GM23248 (cell line): ENCODE data around the gene CLTRN. TPM values are rescaled to one million over a fixed set of nuclear protein-coding genes. Genes with fewer than 3 reads are reported as not detected.

Experiments used
- DNase-seq: peaks from one replicate; pipeline ENCODE4 v3.0.0-alpha.2; 2015
- H2AFZ ChIP-seq: fragments of 200-600 bp; sonication (generic); 2 replicates; pipeline ENCODE4 v1.6.1; 2016; ENCODE audit warnings: antibody characterized with exemption
- H3F3A ChIP-seq: fragments of 200-600 bp; sonication (generic); 2 replicates; pipeline ENCODE4 v1.6.1; 2016; ENCODE audit warnings: mild to moderate bottlenecking, antibody characterized with exemption, mixed run types; ENCODE audit not compliant: insufficient read depth
- H3K27ac ChIP-seq: fragments of 200-600 bp; sonication (generic); 2 replicates; pipeline ENCODE4 v1.5.1; 2016; ENCODE audit warnings: mild to moderate bottlenecking
- H3K27me3 ChIP-seq: fragments of 200-600 bp; sonication (generic); replicated peaks from 2 replicates; pipeline ENCODE4 v1.6.1; 2016; ENCODE audit warnings: mild to moderate bottlenecking; ENCODE audit not compliant: insufficient read depth
- H3K36me3 ChIP-seq: fragments of 200-600 bp; sonication (generic); 2 replicates; pipeline ENCODE4 v1.6.1; 2016; ENCODE audit warnings: low read depth, mild to moderate bottlenecking
- H3K4me1 ChIP-seq: fragments of 200-600 bp; sonication (generic); 2 replicates; pipeline ENCODE4 v1.6.1; 2016; ENCODE audit warnings: mild to moderate bottlenecking; ENCODE audit not compliant: insufficient read depth
- H3K4me2 ChIP-seq: fragments of 200-600 bp; sonication (generic); one replicate; pipeline ENCODE4 v1.6.1; 2016; ENCODE audit warnings: mild to moderate bottlenecking; ENCODE audit not compliant: unreplicated experiment
- H3K4me3 ChIP-seq: fragments of 200-600 bp; sonication (generic); 2 replicates; pipeline ENCODE4 v1.5.1; 2016; ENCODE audit warnings: mild to moderate bottlenecking
- H3K79me2 ChIP-seq: fragments of 200-600 bp; sonication (generic); 2 replicates; pipeline ENCODE4 v1.6.1; 2016; ENCODE audit warnings: mild to moderate bottlenecking; ENCODE audit not compliant: insufficient read depth
- H3K9ac ChIP-seq: fragments of 200-600 bp; sonication (generic); 2 replicates; pipeline ENCODE4 v1.6.1; 2016; ENCODE audit warnings: mild to moderate bottlenecking
- H3K9me2 ChIP-seq: fragments of 200-600 bp; sonication (generic); 2 replicates; pipeline ENCODE4 v1.6.1; 2016; ENCODE audit warnings: mixed run types, mild to moderate bottlenecking, moderate library complexity; ENCODE audit not compliant: insufficient read depth
- H3K9me3 ChIP-seq: fragments of 200-600 bp; sonication (generic); one replicate; pipeline ENCODE4 v1.6.1; 2017; ENCODE audit warnings: low read depth
- H4K20me1 ChIP-seq: fragments of 200-600 bp; sonication (generic); 2 replicates; pipeline ENCODE4 v1.6.0; 2016; ENCODE audit not compliant: insufficient read depth
- EZH2 ChIP-seq: fragments of 200-600 bp; sonication (generic); IDR thresholded peaks from 2 replicates; pipeline ENCODE4 v1.6.1; 2018; ENCODE audit warnings: antibody characterized with exemption, mild to moderate bottlenecking; ENCODE audit not compliant: insufficient read depth, poor library complexity, severe bottlenecking
- EZH2phosphoT487 ChIP-seq: fragments of 200-600 bp; sonication (generic); IDR thresholded peaks from 2 replicates; pipeline ENCODE4 v1.6.1; 2018; ENCODE audit warnings: antibody characterized with exemption, moderate library complexity, mild to moderate bottlenecking, low read depth; ENCODE audit not compliant: insufficient read depth
- WGBS, 2 experiments: methylation state at CpG; one replicate each; pipeline ENCODE4 v1.1.6; 2015 to 2017; ENCODE audit warnings: low lambda C conversion rate in 2 of 2, low coverage in 1 of 2; ENCODE audit errors: missing lambda C conversion rate in 2 of 2; 5-methylcytosine and 5-hydroxymethylcytosine counted together
- in situ Hi-C: fragments of 300-500 bp; cut with MboI; formaldehyde crosslinking; loops from 2 replicates; pipeline ENCODE4 v1.15.0; 2020
- polyA plus RNA-seq: library from polyadenylated mRNA; unstranded; fragments of >200 nt; fragmentation: Nextera tagmentation; extraction: Ambion mirVana; gene quantifications from 2 replicates; pipeline ENCODE4 v1.2.1, GENCODE V29; 2016
- total RNA-seq: library from RNA; depleted of rRNA; stranded (reverse); fragments of >200 nt; shearing (Covaris generic); gene quantifications from 2 replicates; pipeline ENCODE4 v1.2.3, GENCODE V29; 2014

The CLTRN gene
- total and polyA plus RNA-seq, 2 experiments from 2014 or later: 0.23 to 0.43 TPM

- Histone ChIP-seq H2AFZ (no peak overlapping the region), H3K4me1 (no peaks in the 10 kb centered on the region)
Observed at GRCh38 chrX:15631637-15632036, 33.0 kb downstream of the CLTRN start.

GRCh38 chrX:15623054-15623453 is 41.6 kb downstream of the CLTRN start:
- H3K9me2 ChIP-seq: no peaks in the 10 kb centered on the region
- H4K20me1 ChIP-seq: no peaks in the 10 kb centered on the region
- no peak overlapping the region for H3K9ac ChIP-seq
- DNase-seq: no peak
- H2AFZ ChIP-seq: no peak overlapping the region
- H3K4me2 ChIP-seq: no peak overlapping the region
- H3K27me3 ChIP-seq: no peaks in the 10 kb centered on the region
- H3F3A ChIP-seq: no peaks in the 10 kb centered on the region
- H3K27ac ChIP-seq: no peak overlapping the region
- 44 to 50% methylated on average over 1 of the region's 1 CpG for WGBS, 2 experiments
- TF ChIP-seq EZH2phosphoT487: no peak
- TF ChIP-seq EZH2: no peak
- no peaks in the 10 kb centered on the region for H3K36me3 ChIP-seq
- no peaks in the 10 kb centered on the region for H3K79me2 ChIP-seq
- no peaks in the 10 kb centered on the region for H3K4me1 ChIP-seq
- no peak overlapping the region for H3K4me3 ChIP-seq
- H3K9me3 ChIP-seq: no peaks in the 10 kb centered on the region
- in situ Hi-C loops: no loop called here

More at GRCh38 chrX:15631637-15632036, 33.0 kb downstream of the CLTRN start:
- Histone ChIP-seq H3K4me3 (no peak overlapping the region), H3F3A (no peaks in the 10 kb centered on the region), H3K27ac (no peak overlapping the region), H4K20me1 (no peaks in the 10 kb centered on the region), H3K4me2 (no peak overlapping the region), H3K36me3 (no peaks in the 10 kb centered on the region), H3K9ac (no peak overlapping the region), H3K79me2 (no peaks in the 10 kb centered on the region), H3K9me3 (no peaks in the 10 kb centered on the region), H3K27me3 (no peaks in the 10 kb centered on the region), H3K9me2 (no peaks in the 10 kb centered on the region)
- in situ Hi-C loops: no loop called here
- TF ChIP-seq EZH2: no peak
- no peak for TF ChIP-seq EZH2phosphoT487
- DNase-seq: no peak

- Histone ChIP-seq H3K36me3 (no peaks in the 10 kb centered on the region), H3K4me1 (no peaks in the 10 kb centered on the region), H3K9me3 (no peaks in the 10 kb centered on the region), H3K9ac (no peak overlapping the region), H3K9me2 (no peaks in the 10 kb centered on the region), H3K27me3 (no peaks in the 10 kb centered on the region), H3K4me2 (no peak overlapping the region), H3K4me3 (no peak overlapping the region), H3K27ac (no peak overlapping the region), H3K79me2 (no peaks in the 10 kb centered on the region), H4K20me1 (no peaks in the 10 kb centered on the region), H2AFZ (no peak overlapping the region), H3F3A (no peaks in the 10 kb centered on the region)
- DNase-seq: peak; percentile 10
- in situ Hi-C loops: no loop called here
- 50% methylated on average over 3 of the region's 3 CpGs for WGBS, 2 experiments
- TF ChIP-seq EZH2 (no peak), EZH2phosphoT487 (no peak)
Observed at GRCh38 chrX:15619053-15619755, 45.4 kb downstream of the CLTRN start.

- Histone ChIP-seq H3K4me3 (no peak overlapping the region), H3K4me1 (no peaks in the 10 kb centered on the region), H3K79me2 (no peaks in the 10 kb centered on the region), H3K9me2 (no peaks in the 10 kb centered on the region), H3K27ac (no peak overlapping the region), H2AFZ (no peak overlapping the region), H3K36me3 (no peaks in the 10 kb centered on the region), H3K9ac (no peak overlapping the region), H4K20me1 (no peaks in the 10 kb centered on the region), H3K4me2 (no peak overlapping the region), H3K9me3 (no peaks in the 10 kb centered on the region), H3F3A (no peaks in the 10 kb centered on the region), H3K27me3 (no peaks in the 10 kb centered on the region)
- DNase-seq: no peak
- WGBS, 2 experiments: 36 to 51% methylated on average over 6 of the region's 6 CpGs
- in situ Hi-C loops: no loop called here
- TF ChIP-seq EZH2phosphoT487: no peak
- TF ChIP-seq EZH2: no peak
Observed at GRCh38 chrX:15617111-15617510, 47.5 kb downstream of the CLTRN start.
